WTC11 (cell line): ENCODE data around the gene NEK7.

Experiments used
- TF ChIP-seq, protein P1 (sequence below): fragments of 200-600 bp; IDR thresholded peaks from 2 replicates; pipeline ENCODE4 v1.8.0; 2022; ENCODE audit warnings: antibody characterized with exemption
- TF ChIP-seq, protein P2 (sequence below): sonication (generic); formaldehyde crosslinking; IDR thresholded peaks from 2 replicates; pipeline ENCODE4 v1.8.1; 2023; ENCODE audit warnings: mild to moderate bottlenecking, missing genetic modification reagents, borderline replicate concordance
- TF ChIP-seq, protein P3 (sequence below): sonication (generic); formaldehyde crosslinking; IDR thresholded peaks from 2 replicates; pipeline ENCODE4 v1.8.1; 2022; ENCODE audit warnings: low read depth, mild to moderate bottlenecking, moderate library complexity, missing genetic modification reagents, borderline replicate concordance

DNA sequence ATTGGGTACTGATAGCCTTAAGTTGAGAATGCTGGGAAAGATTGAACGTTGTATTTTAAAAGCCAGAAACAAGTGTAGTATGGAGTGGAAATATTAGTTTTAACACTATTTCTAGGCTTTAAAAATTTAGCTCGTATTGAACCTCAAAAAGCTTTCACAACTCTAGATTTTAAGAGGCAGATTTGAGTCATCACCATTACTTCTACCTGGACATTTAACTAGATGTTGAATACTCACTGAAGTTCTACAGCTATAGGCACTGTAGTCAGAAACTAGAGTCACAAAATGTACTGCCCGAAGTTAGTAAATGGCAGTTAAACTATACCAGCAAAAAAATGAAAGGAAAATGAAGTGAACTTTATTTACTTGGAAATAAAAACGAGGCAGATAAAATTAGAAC lies 96.5 kb downstream of the NEK7 start:
- TF ChIP-seq, protein P1, sequence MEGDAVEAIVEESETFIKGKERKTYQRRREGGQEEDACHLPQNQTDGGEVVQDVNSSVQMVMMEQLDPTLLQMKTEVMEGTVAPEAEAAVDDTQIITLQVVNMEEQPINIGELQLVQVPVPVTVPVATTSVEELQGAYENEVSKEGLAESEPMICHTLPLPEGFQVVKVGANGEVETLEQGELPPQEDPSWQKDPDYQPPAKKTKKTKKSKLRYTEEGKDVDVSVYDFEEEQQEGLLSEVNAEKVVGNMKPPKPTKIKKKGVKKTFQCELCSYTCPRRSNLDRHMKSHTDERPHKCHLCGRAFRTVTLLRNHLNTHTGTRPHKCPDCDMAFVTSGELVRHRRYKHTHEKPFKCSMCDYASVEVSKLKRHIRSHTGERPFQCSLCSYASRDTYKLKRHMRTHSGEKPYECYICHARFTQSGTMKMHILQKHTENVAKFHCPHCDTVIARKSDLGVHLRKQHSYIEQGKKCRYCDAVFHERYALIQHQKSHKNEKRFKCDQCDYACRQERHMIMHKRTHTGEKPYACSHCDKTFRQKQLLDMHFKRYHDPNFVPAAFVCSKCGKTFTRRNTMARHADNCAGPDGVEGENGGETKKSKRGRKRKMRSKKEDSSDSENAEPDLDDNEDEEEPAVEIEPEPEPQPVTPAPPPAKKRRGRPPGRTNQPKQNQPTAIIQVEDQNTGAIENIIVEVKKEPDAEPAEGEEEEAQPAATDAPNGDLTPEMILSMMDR: no peak
- TF ChIP-seq, protein P2, sequence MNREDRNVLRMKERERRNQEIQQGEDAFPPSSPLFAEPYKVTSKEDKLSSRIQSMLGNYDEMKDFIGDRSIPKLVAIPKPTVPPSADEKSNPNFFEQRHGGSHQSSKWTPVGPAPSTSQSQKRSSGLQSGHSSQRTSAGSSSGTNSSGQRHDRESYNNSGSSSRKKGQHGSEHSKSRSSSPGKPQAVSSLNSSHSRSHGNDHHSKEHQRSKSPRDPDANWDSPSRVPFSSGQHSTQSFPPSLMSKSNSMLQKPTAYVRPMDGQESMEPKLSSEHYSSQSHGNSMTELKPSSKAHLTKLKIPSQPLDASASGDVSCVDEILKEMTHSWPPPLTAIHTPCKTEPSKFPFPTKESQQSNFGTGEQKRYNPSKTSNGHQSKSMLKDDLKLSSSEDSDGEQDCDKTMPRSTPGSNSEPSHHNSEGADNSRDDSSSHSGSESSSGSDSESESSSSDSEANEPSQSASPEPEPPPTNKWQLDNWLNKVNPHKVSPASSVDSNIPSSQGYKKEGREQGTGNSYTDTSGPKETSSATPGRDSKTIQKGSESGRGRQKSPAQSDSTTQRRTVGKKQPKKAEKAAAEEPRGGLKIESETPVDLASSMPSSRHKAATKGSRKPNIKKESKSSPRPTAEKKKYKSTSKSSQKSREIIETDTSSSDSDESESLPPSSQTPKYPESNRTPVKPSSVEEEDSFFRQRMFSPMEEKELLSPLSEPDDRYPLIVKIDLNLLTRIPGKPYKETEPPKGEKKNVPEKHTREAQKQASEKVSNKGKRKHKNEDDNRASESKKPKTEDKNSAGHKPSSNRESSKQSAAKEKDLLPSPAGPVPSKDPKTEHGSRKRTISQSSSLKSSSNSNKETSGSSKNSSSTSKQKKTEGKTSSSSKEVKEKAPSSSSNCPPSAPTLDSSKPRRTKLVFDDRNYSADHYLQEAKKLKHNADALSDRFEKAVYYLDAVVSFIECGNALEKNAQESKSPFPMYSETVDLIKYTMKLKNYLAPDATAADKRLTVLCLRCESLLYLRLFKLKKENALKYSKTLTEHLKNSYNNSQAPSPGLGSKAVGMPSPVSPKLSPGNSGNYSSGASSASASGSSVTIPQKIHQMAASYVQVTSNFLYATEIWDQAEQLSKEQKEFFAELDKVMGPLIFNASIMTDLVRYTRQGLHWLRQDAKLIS: no peak
- TF ChIP-seq, protein P3, sequence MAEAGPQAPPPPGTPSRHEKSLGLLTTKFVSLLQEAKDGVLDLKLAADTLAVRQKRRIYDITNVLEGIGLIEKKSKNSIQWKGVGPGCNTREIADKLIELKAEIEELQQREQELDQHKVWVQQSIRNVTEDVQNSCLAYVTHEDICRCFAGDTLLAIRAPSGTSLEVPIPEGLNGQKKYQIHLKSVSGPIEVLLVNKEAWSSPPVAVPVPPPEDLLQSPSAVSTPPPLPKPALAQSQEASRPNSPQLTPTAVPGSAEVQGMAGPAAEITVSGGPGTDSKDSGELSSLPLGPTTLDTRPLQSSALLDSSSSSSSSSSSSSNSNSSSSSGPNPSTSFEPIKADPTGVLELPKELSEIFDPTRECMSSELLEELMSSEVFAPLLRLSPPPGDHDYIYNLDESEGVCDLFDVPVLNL (CRISPR knock-in tag): no peak
